Measurements from ENCODE around the gene SSTR3.

DNA sequence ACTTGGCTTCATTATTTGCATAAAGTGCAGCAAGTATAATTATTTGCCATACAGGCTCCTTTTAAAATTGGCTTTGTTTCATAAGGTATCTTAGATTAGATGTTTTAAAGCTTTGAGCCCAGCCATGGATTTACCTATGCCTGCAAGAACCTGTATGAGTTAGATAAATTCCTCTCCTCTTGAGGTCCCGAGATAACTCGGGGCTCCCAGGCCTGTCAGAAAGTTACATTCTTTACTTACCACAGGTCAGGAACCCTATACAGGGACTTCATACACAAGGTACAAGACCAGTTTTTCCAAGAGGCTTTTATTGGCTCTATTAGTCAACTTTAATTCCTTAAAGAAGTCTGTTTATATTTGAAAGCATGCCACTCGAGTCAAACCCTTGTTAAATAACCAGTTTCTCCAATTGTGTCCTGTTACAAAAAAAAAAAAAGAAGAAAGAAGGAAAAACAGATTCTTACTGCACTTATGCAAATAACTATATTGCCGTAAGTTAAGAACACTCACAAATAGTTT, 22.0 kb downstream of the SSTR3 start:
- no peak for TF ChIP-seq SMC3 (conservative IDR thresholded peaks at IDR 0.05; ENCODE audit: poor library complexity)
- TF ChIP-seq POLR2AphosphoS5 (IDR thresholded peaks at IDR 0.05): no peak
- TF ChIP-seq, protein P1, sequence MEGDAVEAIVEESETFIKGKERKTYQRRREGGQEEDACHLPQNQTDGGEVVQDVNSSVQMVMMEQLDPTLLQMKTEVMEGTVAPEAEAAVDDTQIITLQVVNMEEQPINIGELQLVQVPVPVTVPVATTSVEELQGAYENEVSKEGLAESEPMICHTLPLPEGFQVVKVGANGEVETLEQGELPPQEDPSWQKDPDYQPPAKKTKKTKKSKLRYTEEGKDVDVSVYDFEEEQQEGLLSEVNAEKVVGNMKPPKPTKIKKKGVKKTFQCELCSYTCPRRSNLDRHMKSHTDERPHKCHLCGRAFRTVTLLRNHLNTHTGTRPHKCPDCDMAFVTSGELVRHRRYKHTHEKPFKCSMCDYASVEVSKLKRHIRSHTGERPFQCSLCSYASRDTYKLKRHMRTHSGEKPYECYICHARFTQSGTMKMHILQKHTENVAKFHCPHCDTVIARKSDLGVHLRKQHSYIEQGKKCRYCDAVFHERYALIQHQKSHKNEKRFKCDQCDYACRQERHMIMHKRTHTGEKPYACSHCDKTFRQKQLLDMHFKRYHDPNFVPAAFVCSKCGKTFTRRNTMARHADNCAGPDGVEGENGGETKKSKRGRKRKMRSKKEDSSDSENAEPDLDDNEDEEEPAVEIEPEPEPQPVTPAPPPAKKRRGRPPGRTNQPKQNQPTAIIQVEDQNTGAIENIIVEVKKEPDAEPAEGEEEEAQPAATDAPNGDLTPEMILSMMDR (IDR thresholded peaks at IDR 0.05; ENCODE audit: poor library complexity, severe bottlenecking): no peak
- no peak for TF ChIP-seq EZH2 (IDR thresholded peaks at IDR 0.05; ENCODE audit: borderline replicate concordance, insufficient read depth, low read length, poor library complexity, severe bottlenecking)
- TF ChIP-seq EP300 (conservative IDR thresholded peaks at IDR 0.05; ENCODE audit: poor library complexity, severe bottlenecking): no peak

Data from neural cell (in vitro differentiated cells).